GF-D8 (cell line): ENCODE data around the gene SOST.
"Not testable (repeated sequence)": the region's sequence is repeated elsewhere in the genome, so short reads cannot be mapped to it uniquely, and the experiment has no call there.

Experiments used
- DNase-seq: peaks from one replicate; lab custom pipeline; 2025; lab: John Stamatoyannopoulos, UW

The SOST gene

GRCh38 chr17:43758497-43759174 is at the start of gene SOST:
TSS of gene SOST (minus strand) at chr17:43758791. CDS start at chr17:43758741, 50 bp downstream.
- DNase-seq: no peak

GRCh38 chr17:43808076-43808475 is 49.5 kb upstream of the SOST start:
- no peak for DNase-seq

DNA sequence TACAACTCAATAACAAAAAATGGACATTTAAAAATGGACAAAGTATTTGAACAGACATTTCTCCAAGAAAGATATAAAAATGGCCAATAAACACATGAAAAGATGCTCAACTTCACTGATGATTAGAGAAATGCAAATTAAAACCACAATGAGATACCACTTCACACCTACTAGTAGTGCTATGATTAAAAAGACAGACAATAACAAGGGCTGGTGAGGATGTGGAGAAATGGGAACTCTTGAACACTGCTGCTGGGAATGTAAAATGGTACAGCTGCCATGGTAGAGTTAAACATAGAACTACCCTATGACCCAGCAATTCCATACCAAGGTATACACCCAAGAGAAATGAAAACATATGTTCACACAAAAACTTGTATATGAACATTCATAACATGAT is 46.5 kb upstream of the SOST start:
- DNase-seq: no peak

DNA sequence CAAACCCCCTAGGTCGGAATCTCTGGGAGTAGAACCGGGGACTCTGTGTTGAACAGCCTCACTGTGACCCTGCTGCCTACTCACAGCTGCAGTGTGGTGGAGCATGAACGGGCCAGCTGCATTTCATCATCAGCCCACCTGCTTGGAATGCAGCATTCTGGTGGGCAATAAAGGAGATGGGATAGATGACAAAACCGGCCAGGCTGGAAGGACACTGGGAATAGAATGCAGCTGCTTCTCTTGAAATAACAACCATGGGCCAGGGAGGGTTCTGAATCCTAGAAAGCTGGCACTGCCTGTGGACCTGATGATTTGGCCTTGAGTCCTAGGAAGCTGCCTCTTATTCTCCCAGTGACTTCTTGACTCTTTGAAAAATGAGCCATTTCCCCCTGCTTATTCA is 45.2 kb upstream of the SOST start:
- no peak for DNase-seq

- no peak for DNase-seq
These were observed 43.3 kb upstream of the SOST start for GRCh38 chr17:43801844-43802243.

GRCh38 chr17:43800736-43801135 is 42.1 kb upstream of the SOST start:
- no peak for DNase-seq

GRCh38 chr17:43799047-43799446 is 40.5 kb upstream of the SOST start:
- DNase-seq: no peak

GRCh38 chr17:43798024-43798423 is 39.4 kb upstream of the SOST start:
- not testable (repeated sequence) for DNase-seq

GRCh38 chr17:43792668-43793067 is 34.1 kb upstream of the SOST start:
- not testable (repeated sequence) for DNase-seq

DNA sequence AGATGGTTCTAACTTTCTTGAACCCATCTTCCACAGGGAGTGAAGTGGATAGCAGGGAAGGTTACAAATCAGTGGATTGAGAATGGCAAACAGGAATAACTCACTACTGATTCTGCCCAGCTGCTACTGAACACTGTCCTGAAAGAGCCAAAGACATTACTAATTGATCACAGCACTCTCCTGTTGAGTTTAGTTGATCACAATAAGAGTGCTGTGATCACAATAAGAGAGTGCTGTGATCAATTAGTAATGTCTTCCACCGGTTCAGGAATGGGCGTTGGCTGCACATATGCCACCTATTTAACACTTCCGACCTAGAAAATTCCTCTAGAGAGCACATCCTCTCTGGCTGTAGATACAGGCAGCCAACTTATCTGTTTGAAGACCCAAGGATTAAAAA is 33.0 kb upstream of the SOST start:
- DNase-seq: peak; percentile 42

DNA sequence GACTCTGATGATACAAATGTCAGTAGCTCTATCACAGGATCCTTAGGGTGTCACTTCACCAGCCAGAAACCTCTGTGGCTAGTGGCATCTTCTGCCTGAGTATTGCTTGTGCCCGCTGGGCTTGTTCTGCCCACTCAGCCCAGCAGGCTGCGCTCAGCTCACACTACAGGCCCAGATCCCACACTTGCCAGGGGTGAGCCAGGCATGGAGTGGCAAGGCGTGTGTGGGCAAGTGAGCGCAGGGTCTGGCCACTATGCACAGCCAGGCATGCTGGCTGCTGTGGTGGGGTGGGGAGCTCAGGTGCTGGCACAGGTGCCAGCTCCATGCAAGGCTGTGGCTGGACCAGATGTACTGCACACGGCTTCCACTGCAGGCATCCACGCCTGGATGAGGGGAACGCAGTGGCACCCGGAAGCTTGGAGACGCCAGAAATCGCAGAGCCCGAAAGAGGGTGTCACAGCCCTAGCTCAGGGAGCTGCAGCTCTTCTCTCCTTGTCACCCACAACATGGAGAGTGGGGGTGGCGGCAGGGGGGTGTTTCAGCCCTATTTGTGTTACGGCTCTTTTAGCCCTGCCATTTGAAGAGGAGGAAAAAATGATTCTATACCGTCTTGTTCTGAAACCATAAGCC is 31.8 kb upstream of the SOST start:
- DNase-seq: no peak

DNA sequence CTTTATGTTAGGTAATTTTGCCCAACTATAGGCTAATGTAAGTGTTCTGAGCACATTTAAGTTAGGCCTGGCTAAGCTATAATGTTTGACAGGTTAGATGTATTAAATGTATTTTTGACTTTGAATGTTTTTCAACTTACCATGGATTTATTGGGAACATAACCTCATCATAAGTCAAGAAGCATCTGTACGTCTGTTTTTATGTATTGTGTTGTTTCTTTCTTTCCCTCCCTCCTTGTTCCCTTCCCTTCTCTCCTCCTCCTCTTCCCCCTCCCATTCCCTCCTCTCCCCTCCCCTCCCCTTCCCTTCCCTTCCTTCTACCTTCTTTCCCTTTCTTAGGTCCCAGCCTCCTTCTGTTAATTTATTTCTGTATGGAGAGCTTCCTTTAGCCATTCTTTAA is 30.9 kb upstream of the SOST start:
- no peak for DNase-seq

- DNase-seq: no peak
These were observed 29.9 kb upstream of the SOST start for GRCh38 chr17:43788540-43788939.

GRCh38 chr17:43787728-43788127 is 29.1 kb upstream of the SOST start:
- DNase-seq: no peak

DNA sequence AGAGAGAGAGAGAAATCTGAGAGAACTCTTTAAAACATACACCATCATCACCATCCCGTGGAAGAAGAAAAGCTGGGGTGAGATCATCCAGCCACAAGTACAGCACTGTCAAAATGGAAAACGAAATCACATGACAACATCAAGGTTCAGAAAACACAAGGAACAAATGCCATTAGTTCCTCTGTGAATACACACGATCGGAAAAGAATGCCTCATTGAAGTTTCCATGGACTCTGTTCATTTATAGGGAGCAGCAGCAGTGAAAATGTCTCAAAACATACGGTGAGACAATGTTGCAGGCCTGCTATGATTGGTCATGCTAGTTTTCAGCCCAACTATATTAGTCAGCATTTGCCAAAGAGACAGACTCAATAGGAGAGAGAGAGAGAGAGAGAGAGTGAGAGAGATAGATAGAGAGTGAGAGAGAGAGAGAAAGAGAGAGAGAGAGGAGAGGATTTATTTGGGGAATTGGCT is 26.1 kb upstream of the SOST start:
- no peak for DNase-seq

DNA sequence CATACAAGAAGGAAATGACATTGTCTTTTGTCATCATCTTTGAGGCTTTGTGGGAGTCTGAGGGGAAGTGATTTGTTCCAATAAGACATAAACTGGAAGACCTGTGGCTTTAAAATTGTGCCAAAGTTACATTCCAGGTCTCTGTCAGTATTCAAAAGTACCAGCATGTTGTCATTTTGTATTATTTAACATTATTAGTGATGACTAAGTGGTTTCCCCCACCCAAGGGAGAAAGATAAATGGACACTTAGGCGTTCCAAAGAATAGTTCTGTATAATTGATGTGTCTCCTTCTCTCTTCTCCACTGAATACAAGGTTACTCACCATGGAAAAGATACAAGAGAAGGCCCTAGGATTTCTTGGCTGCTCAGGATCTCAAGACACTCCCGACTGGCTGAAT is 25.5 kb upstream of the SOST start:
- DNase-seq: no peak

DNA sequence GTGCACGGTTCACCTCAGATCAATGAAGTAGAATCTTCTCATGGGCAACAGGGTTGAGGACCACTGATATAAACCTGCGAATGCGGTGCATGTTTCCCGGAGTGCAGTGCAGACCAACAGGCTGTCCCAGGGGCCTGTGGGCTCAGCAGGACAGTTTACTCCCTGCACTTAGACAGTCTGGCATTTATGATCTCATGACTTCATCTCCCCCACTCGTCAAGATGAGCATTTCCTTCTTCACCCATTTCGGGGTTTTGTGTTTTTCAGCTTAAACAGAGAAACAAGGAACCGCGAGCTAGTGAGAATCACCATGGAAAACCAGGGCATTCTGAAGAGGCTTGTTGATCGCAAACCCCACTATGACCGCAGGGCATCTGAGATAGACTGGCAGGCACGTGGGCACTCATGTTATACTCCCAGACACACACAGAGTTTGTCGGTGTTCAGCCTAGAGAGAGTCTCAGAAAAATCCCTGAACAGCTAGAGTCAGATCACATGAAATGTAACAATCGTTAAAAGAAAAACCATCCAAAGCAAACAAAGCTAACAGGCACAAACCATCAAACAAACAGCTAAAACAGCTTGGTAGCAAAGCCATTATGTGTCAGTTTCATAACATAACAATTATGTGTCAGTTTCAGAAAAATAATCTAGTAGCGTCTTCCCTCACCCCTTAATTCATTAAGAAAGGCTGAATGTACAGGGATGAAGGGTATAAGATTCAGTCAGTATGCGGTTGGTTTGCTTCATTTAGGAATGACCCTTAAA is 24.5 kb upstream of the SOST start:
- no peak for DNase-seq

- no peak for DNase-seq
These were observed 21.5 kb upstream of the SOST start, which contains the start of gene CFAP97D1 for GRCh38 chr17:43780135-43780534. TSS of gene CFAP97D1 (plus strand) at chr17:43780435. CDS start at chr17:43780463, 28 bp downstream.

GRCh38 chr17:43779145-43780125 is 20.8 kb upstream of the SOST start:
- peak; percentile 77 for DNase-seq

DNA sequence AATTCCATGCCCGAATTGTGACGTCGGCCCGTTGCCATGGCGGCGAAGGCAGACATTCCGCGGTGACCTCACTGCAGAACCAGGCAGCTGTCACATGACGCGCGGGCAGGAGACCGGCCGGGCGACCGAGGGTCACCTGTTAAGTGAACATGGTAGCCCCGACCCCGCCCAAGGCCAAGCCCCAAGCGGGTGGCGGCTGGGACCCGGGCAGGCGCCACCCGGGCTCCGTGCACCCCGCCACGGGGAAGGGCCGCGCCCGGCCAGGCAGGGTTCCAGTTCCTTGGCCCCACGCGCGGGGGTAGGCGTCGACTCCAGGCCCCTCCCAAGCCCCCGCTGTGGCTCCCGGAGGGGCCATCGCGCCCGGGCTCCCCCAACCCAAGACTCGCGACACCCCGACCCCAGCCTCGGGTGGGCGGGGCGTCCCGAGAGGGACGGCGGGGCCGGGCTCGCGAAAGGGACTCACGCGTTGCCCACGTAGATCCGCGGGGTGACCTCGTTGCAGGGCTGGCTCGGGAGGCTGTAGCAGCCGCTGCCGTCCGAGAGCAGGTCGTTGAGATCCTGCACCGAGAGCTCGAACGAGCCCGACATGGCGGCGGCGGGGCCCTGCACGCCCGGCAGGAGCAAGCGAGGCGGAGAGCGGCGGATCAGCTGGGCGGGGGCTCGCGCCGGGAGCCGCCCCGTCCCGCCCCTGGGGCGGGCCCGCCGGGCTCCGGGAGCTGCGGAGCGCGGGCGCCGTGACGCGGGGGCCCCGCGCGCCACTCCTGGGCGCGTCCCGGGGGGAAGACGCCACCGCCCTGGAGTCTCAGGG is 19.9 kb upstream of the SOST start, which contains the start of gene DUSP3:
TSS of gene DUSP3 (minus strand) at position 641 of the 808 bp plus-strand sequence. CDS start at position 588, 53 bp downstream.
- peak; percentile 49 for DNase-seq
